ENCODE results near the gene EPS8. TPM values are rescaled to one million over a fixed set of nuclear protein-coding genes. Genes with fewer than 3 reads are reported as not detected.
"Not testable (repeated sequence)": the region's sequence is repeated elsewhere in the genome, so short reads cannot be mapped to it uniquely, and the experiment has no call there.

EPS8 gene
- total RNA-seq, 1 donor from 2014 or later, result 17.8 TPM

DNA sequence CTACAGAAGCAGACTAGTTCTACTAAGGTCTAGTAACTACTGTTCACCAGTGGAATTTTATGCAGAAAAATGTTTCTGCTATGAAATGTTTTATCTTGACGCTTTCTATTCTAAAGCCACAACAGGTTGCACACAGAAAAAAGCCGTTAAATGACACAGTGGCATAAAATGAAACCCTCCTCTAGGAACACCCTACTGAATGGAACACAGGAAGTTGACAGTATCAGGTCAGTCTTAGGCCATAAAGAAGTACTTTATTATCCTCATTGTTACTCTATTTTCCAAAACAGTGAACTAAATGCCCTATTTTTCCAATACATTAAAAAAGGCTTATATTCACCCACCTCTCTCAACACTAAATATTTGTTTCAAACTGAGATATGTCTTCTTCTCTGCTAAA, 21.9 kb downstream of the EPS8 start:
- TF ChIP-seq, protein P1, sequence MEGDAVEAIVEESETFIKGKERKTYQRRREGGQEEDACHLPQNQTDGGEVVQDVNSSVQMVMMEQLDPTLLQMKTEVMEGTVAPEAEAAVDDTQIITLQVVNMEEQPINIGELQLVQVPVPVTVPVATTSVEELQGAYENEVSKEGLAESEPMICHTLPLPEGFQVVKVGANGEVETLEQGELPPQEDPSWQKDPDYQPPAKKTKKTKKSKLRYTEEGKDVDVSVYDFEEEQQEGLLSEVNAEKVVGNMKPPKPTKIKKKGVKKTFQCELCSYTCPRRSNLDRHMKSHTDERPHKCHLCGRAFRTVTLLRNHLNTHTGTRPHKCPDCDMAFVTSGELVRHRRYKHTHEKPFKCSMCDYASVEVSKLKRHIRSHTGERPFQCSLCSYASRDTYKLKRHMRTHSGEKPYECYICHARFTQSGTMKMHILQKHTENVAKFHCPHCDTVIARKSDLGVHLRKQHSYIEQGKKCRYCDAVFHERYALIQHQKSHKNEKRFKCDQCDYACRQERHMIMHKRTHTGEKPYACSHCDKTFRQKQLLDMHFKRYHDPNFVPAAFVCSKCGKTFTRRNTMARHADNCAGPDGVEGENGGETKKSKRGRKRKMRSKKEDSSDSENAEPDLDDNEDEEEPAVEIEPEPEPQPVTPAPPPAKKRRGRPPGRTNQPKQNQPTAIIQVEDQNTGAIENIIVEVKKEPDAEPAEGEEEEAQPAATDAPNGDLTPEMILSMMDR (IDR thresholded peaks at IDR 0.05; ENCODE audit: insufficient read depth, low read length, poor library complexity, severe bottlenecking), result no peak
- Histone ChIP-seq H3K27me3 (ENCODE audit: control insufficient read depth, insufficient read depth, low read length) (no peaks in the 10 kb centered on the region), H3K36me3 (ENCODE audit: control insufficient read depth, insufficient read depth, low read length) (no peaks in the 10 kb centered on the region), H3K4me3 (ENCODE audit: low read depth, low read length) (no peak overlapping the region)
- DNase-seq (ENCODE audit: low read depth), result no peak

DNA sequence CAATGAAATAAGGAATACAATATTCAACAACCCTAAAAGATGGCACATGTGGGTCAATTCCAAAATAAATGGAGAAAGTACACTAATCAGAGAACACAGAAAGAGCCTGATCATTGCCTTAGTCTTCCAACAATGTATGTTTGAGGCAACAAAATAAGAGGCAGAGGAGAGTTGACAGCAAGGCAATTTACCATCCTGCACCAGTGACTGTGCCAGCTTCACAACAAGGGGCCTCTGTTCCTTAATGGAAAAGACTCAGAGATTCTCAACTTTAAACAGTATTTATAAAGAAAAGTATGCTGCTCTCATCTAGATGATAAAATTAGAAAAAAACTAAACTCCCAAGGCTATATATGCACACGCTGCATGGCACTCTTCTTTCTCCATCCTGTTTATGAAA, 25.9 kb downstream of the EPS8 start:
- no peak for DNase-seq (ENCODE audit: low read depth)
- H3K27me3 ChIP-seq (ENCODE audit: control insufficient read depth, insufficient read depth, low read length), result no peaks in the 10 kb centered on the region
- TF ChIP-seq, protein P1 (IDR thresholded peaks at IDR 0.05; ENCODE audit: insufficient read depth, low read length, poor library complexity, severe bottlenecking), result no peak
- no peak overlapping the region for H3K4me3 ChIP-seq (ENCODE audit: low read depth, low read length)
- H3K36me3 ChIP-seq (ENCODE audit: control insufficient read depth, insufficient read depth, low read length), result no peaks in the 10 kb centered on the region

DNA sequence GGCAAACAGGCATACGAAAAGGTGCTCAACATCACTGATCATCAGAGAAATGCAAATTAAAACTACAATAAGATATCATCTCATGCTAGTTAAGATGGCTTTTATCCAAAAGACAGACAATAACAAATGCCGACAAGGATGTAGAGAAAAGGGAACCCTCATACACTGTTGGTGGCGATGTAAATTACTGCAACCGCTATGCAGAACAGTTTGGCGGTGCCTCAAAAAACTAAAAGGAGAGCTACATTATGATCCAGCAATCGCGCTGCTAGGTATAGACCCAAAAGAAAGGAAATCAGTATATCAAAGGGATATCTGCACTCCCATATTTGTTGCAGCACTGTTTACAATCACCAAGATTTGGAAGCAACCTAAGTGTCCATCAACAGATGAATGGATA, 27.0 kb downstream of the EPS8 start:
- H3K36me3 ChIP-seq (ENCODE audit: control insufficient read depth, insufficient read depth, low read length); H3K4me3 ChIP-seq (ENCODE audit: low read depth, low read length); DNase-seq (ENCODE audit: low read depth); H3K27me3 ChIP-seq (ENCODE audit: control insufficient read depth, insufficient read depth, low read length): not testable (repeated sequence)

DNA sequence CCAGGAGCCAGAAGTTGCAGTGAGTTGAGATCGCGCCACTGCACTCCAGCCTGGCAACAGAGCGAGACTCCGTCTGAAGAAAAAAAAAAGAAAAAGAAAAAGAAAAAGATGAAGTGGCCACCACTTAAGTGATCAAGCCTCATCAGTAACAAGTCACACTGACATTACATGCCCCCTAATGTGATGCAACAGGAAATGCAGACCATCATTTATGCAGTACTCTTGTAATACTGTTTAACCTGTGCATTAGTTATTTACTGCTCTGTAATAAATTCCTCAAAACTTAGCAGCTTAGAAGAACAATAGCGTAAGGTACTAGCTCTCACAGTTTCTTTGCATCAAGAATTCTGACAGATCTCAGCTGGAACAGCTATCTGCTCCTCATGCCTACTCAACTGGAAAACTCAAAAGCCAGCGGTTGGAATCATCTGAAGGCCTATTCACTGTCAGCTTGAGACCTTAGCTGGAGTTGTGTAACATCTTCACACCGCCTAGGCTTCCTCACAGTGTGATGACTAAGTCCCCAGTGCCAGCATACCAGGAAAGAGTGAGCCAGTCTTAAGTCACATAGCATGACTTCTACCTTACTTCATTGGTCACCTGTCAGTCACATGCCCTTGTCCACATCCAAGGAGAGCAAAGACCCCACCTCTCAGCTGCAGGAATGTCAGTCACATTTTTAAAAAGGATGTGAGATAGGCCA, 31.5 kb downstream of the EPS8 start:
- H3K4me3 ChIP-seq (ENCODE audit: low read depth, low read length), result no peak overlapping the region
- peaks cover 2% of the 10 kb centered on the region for H3K36me3 ChIP-seq (ENCODE audit: control insufficient read depth, insufficient read depth, low read length)
- TF ChIP-seq, protein P1 (IDR thresholded peaks at IDR 0.05; ENCODE audit: insufficient read depth, low read length, poor library complexity, severe bottlenecking), result no peak
- H3K27me3 ChIP-seq (ENCODE audit: control insufficient read depth, insufficient read depth, low read length), result no peaks in the 10 kb centered on the region
- peak; percentile 99 for DNase-seq (ENCODE audit: low read depth)

DNA sequence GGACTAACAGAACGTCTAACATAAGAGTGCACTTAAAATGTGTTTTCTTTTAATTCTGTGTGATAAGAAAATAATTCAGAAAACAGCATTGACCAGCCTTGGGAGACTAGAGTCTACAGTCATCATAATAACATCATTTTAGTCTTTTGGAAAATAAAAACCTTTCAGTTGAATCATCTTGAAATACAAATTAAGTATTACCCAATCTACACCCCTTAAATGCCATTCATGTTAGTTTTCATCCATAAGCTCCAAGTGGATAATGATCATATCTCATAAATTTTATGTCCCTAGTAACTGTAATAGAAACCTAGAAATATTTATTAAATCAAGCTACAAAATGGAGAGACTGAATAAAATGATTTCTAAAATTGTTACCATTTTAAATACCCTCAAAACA, 32.4 kb downstream of the EPS8 start:
- no peak overlapping the region for H3K4me3 ChIP-seq (ENCODE audit: low read depth, low read length)
- no peaks in the 10 kb centered on the region for H3K27me3 ChIP-seq (ENCODE audit: control insufficient read depth, insufficient read depth, low read length)
- DNase-seq (ENCODE audit: low read depth), result no peak
- TF ChIP-seq, protein P1 (IDR thresholded peaks at IDR 0.05; ENCODE audit: insufficient read depth, low read length, poor library complexity, severe bottlenecking), result no peak
- peaks cover 2% of the 10 kb centered on the region for H3K36me3 ChIP-seq (ENCODE audit: control insufficient read depth, insufficient read depth, low read length)

DNA sequence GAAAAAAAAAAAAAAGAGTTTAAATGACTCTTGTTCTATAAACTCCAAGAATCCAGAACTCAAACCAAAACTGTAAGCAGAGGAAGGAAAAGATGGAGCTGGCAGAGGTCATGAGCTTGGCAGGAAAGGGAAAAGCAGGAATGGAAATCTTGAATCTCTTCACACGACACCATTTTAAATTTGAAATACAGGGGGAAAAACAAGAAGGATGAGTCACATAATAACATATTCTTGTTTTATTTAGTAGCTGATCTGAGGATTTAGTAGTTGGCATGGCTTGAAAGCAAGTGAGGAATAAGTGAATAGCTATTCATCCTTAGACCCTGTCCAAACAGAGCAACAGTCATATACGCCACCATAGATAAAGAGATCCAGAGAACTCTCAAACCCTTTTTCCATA, 35.0 kb downstream of the EPS8 start:
- no peak overlapping the region for H3K4me3 ChIP-seq (ENCODE audit: low read depth, low read length)
- TF ChIP-seq, protein P1 (IDR thresholded peaks at IDR 0.05; ENCODE audit: insufficient read depth, low read length, poor library complexity, severe bottlenecking), result no peak
- no peak for DNase-seq (ENCODE audit: low read depth)
- H3K36me3 ChIP-seq (ENCODE audit: control insufficient read depth, insufficient read depth, low read length), result peaks cover 2% of the 10 kb centered on the region
- H3K27me3 ChIP-seq (ENCODE audit: control insufficient read depth, insufficient read depth, low read length), result no peaks in the 10 kb centered on the region
